WERI-Rb-1 (cell line): ENCODE measurements around the gene COBL.

Experiments used
- DNase-seq: peaks from one replicate; pipeline ENCODE4 v3.0.0-alpha.2; 2020
- H3K27ac ChIP-seq: fragments of 250-450 bp; sonication (Bioruptor Pico); 2 replicates; pipeline ENCODE4 v1.5.1; 2020; ENCODE audit warnings: mild to moderate bottlenecking, moderate library complexity
- H3K27me3 ChIP-seq: fragments of 250-450 bp; sonication (Bioruptor Pico); 2 replicates; pipeline ENCODE4 v1.5.1; 2021; ENCODE audit warnings: mild to moderate bottlenecking, low read depth, moderate library complexity; ENCODE audit not compliant: insufficient read depth, severe bottlenecking
- H3K36me3 ChIP-seq: fragments of 250-450 bp; sonication (Bioruptor Pico); 2 replicates; pipeline ENCODE4 v1.5.1; 2020; ENCODE audit warnings: mild to moderate bottlenecking, moderate library complexity
- H3K4me3 ChIP-seq: 2 replicates; pipeline ENCODE4 v1.5.1; 2011; ENCODE audit warnings: low read depth, mild to moderate bottlenecking, control low read depth, low read length
- H3K9me3 ChIP-seq: fragments of 250-450 bp; sonication (Bioruptor Pico); 2 replicates; pipeline ENCODE4 v1.5.1; 2021; ENCODE audit warnings: mild to moderate bottlenecking, moderate library complexity; ENCODE audit not compliant: severe bottlenecking
- CTCF ChIP-seq: IDR thresholded peaks from 2 replicates; pipeline ENCODE4 v1.5.1; 2011; ENCODE audit warnings: low read depth, mild to moderate bottlenecking, control low read depth, inconsistent platforms, low read length

COBL gene

GRCh38 chr7:51182636-51183166 lies 133.9 kb downstream of the COBL start:
- no peak for TF ChIP-seq CTCF
- DNase-seq, result no peak
- no peak overlapping the region for H3K4me3 ChIP-seq
- no peaks in the 10 kb centered on the region for H3K27me3 ChIP-seq
- no peaks in the 10 kb centered on the region for H3K9me3 ChIP-seq
- H3K36me3 ChIP-seq, result peaks cover 45% of the 10 kb centered on the region
- no peak overlapping the region for H3K27ac ChIP-seq

- no peak for TF ChIP-seq CTCF
- DNase-seq, result no peak
- no peaks in the 10 kb centered on the region for H3K9me3 ChIP-seq
These were observed 136.5 kb downstream of the COBL start for GRCh38 chr7:51180092-51180491.

GRCh38 chr7:51175992-51176388 lies 140.6 kb downstream of the COBL start:
- no peak overlapping the region for H3K4me3 ChIP-seq
- peaks cover 4% of the 10 kb centered on the region for H3K36me3 ChIP-seq
- no peaks in the 10 kb centered on the region for H3K27me3 ChIP-seq
- H3K9me3 ChIP-seq, result no peaks in the 10 kb centered on the region
- H3K27ac ChIP-seq, result no peak overlapping the region
- TF ChIP-seq CTCF, result no peak
- no peak for DNase-seq

More at GRCh38 chr7:51180092-51180491, 136.5 kb downstream of the COBL start:
- Histone ChIP-seq H3K4me3 (no peak overlapping the region), H3K27ac (no peak overlapping the region), H3K36me3 (peaks cover 27% of the 10 kb centered on the region), H3K27me3 (no peaks in the 10 kb centered on the region)

GRCh38 chr7:51175316-51175991 lies 141.2 kb downstream of the COBL start:
- Histone ChIP-seq H3K4me3 (no peak overlapping the region), H3K27me3 (no peaks in the 10 kb centered on the region), H3K36me3 (peaks cover 4% of the 10 kb centered on the region), H3K27ac (no peak overlapping the region), H3K9me3 (no peaks in the 10 kb centered on the region)
- DNase-seq, result no peak
- no peak for TF ChIP-seq CTCF

- Histone ChIP-seq H3K27ac (no peak overlapping the region), H3K36me3 (no peaks in the 10 kb centered on the region), H3K4me3 (no peak overlapping the region), H3K27me3 (no peaks in the 10 kb centered on the region), H3K9me3 (no peaks in the 10 kb centered on the region)
- no peak for TF ChIP-seq CTCF
- DNase-seq, result no peak
These were observed 151.3 kb downstream of the COBL start for GRCh38 chr7:51165337-51165736.
